K562 (cell line): ENCODE measurements around the gene PITHD1. TPM values are rescaled to one million over a fixed set of nuclear protein-coding genes. Genes with fewer than 3 reads are reported as not detected.

Source experiments
- ATAC-seq: fragments of 200-7000 bp; cut with Tn5 transposase; 3 replicates; pipeline ENCODE4 v1.9.1; 2020; ENCODE audit warnings: moderate library complexity
- BruUV-seq: library from RNA; stranded (reverse); fragments of 400-500 nt; replicated peaks from 2 replicates; lab custom pipeline; 2021; lab: Mats Ljungman, UMichigan
- CTCF ChIA-PET: fragments of 300-600 bp; formaldehyde crosslinking; extraction: SDS; loops from one replicate; lab custom pipeline; 2021; ENCODE audit warnings: low intra/inter-chr PET ratio; lab: Yijun Ruan, JAX
- POLR2A ChIA-PET: fragments of 300-600, 350-650 bp; sonication (Branson Sonifier 250); formaldehyde crosslinking; extraction: SDS; loops from one replicate; lab custom pipeline; 2021; ENCODE audit warnings: antibody characterized with exemption, inconsistent platforms; lab: Yijun Ruan, JAX
- DNase-seq, 4 experiments: peaks; one replicate each; pipeline versions ENCODE4 v3.0.0 to v3.0.0-alpha.2; 2011 to 2018; ENCODE audit warnings: low spot score in 3 of 4, mixed read lengths in 3 of 4; ENCODE audit errors: extremely low read depth in 1 of 4
- FAIRE-seq: peaks from 2 replicates; lab custom pipeline; 2011; peaks lifted over from hg19 to GRCh38; lab: Jason Lieb, UNC
- H2AFZ ChIP-seq: 2 replicates; pipeline ENCODE4 v1.6.0; 2011; ENCODE audit warnings: low read depth, low read length, control low read depth, inconsistent platforms
- H3K27ac ChIP-seq: fragments of 200-600 bp; 3 replicates; pipeline ENCODE4 v1.8.0; 2011; ENCODE audit warnings: low read depth, mild to moderate bottlenecking, control low read depth, inconsistent platforms, low read length, moderate library complexity, mixed read lengths; ENCODE audit errors: extremely low read depth
- H3K27me3 ChIP-seq, 2 experiments: fragments of 300-600 bp in 1 of 2; 2 replicates in 1 of 2; 3 replicates in 1 of 2; pipeline versions ENCODE4 v1.6.0 to v1.8.0; 2011; ENCODE audit warnings: inconsistent platforms in 2 of 2, low read length in 2 of 2, mild to moderate bottlenecking in 1 of 2, mixed read lengths in 1 of 2, moderate library complexity in 1 of 2; ENCODE audit not compliant: control insufficient read depth in 2 of 2, insufficient read depth in 2 of 2
- H3K36me3 ChIP-seq: fragments of 300-600 bp; 3 replicates; pipeline ENCODE4 v1.8.0; 2011; ENCODE audit warnings: mild to moderate bottlenecking, low read length, inconsistent platforms; ENCODE audit not compliant: control insufficient read depth, insufficient read depth
- H3K4me1 ChIP-seq, 2 experiments: fragments of 200-600 bp in 1 of 2; replicated peaks in 1 of 2; 2 replicates in 1 of 2; 3 replicates in 1 of 2; pipeline versions ENCODE4 v1.5.1 to v1.8.0; 2011; ENCODE audit warnings: inconsistent platforms in 2 of 2, low read length in 2 of 2, mild to moderate bottlenecking in 1 of 2, mixed read lengths in 1 of 2, moderate library complexity in 1 of 2; ENCODE audit not compliant: control insufficient read depth in 2 of 2, insufficient read depth in 2 of 2
- H3K4me2 ChIP-seq: 2 replicates; pipeline ENCODE4 v1.6.1; 2011; ENCODE audit warnings: low read length, control low read depth, inconsistent platforms, mixed read lengths; ENCODE audit not compliant: insufficient read depth
- H3K4me3 ChIP-seq: fragments of 200-600 bp; sonication (generic), shearing (Covaris generic); 2 replicates; pipeline ENCODE4 v1.5.1; 2016; ENCODE audit warnings: control low read depth, inconsistent platforms
- H3K79me2 ChIP-seq: fragments of 200-600 bp; 3 replicates; pipeline ENCODE4 v1.8.0; 2011; ENCODE audit warnings: low read length, inconsistent platforms; ENCODE audit not compliant: control insufficient read depth, insufficient read depth
- H3K9ac ChIP-seq, 2 experiments: 2 replicates each; pipeline versions ENCODE4 v1.6.0 to v1.6.1; 2011; ENCODE audit warnings: low read depth in 2 of 2, low read length in 2 of 2, control low read depth in 1 of 2, inconsistent platforms in 1 of 2, mild to moderate bottlenecking in 1 of 2, mixed read lengths in 1 of 2; ENCODE audit not compliant: insufficient read depth in 1 of 2
- H3K9me1 ChIP-seq: one replicate; pipeline ENCODE4 v1.6.0; 2011; ENCODE audit warnings: inconsistent platforms, mild to moderate bottlenecking, low read length, moderate library complexity; ENCODE audit not compliant: control insufficient read depth, insufficient read depth
- H3K9me3 ChIP-seq: replicated peaks from 2 replicates; pipeline ENCODE4 v1.5.1; 2011; ENCODE audit warnings: low read depth, low read length, inconsistent platforms; ENCODE audit not compliant: control insufficient read depth, insufficient read depth
- H4K20me1 ChIP-seq: replicated peaks from 2 replicates; pipeline ENCODE4 v1.6.1; 2011; ENCODE audit warnings: low read length, inconsistent platforms, mixed read lengths; ENCODE audit not compliant: control insufficient read depth, insufficient read depth
- C11orf30 ChIP-seq: fragments of 450-650 bp; IDR thresholded peaks from 2 replicates; pipeline ENCODE4 v1.6.1; 2016; ENCODE audit warnings: low read depth, mild to moderate bottlenecking
- FOXA1 ChIP-seq: fragments of 450-650 bp; IDR thresholded peaks from 2 replicates; pipeline ENCODE4 v1.6.1; 2016; ENCODE audit warnings: mild to moderate bottlenecking, borderline replicate concordance
- NFE2 ChIP-seq: IDR thresholded peaks from 2 replicates; pipeline ENCODE4 v1.6.1; 2014; ENCODE audit warnings: antibody characterized with exemption, low read depth
- PTRF ChIP-seq: fragments of 450-650 bp; IDR thresholded peaks from 2 replicates; pipeline ENCODE4 v1.6.1; 2016; ENCODE audit warnings: mild to moderate bottlenecking, missing genetic modification characterization, missing compliant biosample characterization
- SUPT5H ChIP-seq: fragments of 450-650 bp; IDR thresholded peaks from 2 replicates; pipeline ENCODE4 v1.6.1; 2016
- WGBS: fragments of 100-300 bp; shearing (Covaris generic); methylation state at CpG from one replicate; pipeline ENCODE4 v1.1.6; 2016; ENCODE audit warnings: low coverage, mixed read lengths; ENCODE audit not compliant: insufficient coverage; ENCODE audit errors: missing lambda C conversion rate; 5-methylcytosine and 5-hydroxymethylcytosine counted together
- in situ Hi-C: fragments of 300-500 bp; cut with MboI; formaldehyde crosslinking; loops from 4 replicates; pipeline ENCODE4 v1.15.0; 2018; ENCODE audit warnings: inconsistent platforms, mixed read lengths
- intact Hi-C: fragments of 100-400 bp; cut with micrococcal nuclease; formaldehyde crosslinking; loops from 2 replicates; pipeline ENCODE4 v1.14.2; 2022
- polyA plus RNA-seq, 8 experiments: library from polyadenylated mRNA; depleted of rRNA in 4 of 8; stranded (reverse) in 5 of 8; unstranded in 3 of 8; fragments of >200 nt; fragmentation: Nextera tagmentation in 2 of 8; fragmentation: Illumina TruSeq in 1 of 8; extraction: Ambion mirVana in 2 of 8; extraction: Trizol in 1 of 8; gene quantifications; 2 replicates each; pipeline versions ENCODE4 v1.2.1 to v1.2.3, GENCODE V29; 2011 to 2014; ENCODE audit warnings: inconsistent platforms in 1 of 8, missing spikeins in 1 of 8
- total RNA-seq, 7 experiments: library from RNA; depleted of rRNA in 6 of 7; stranded (reverse); fragments of >200 nt in 6 of 7; fragmentation: Illumina TruSeq in 2 of 7; extraction: Trizol in 2 of 7; gene quantifications; 2 replicates each; pipeline versions ENCODE4 v1.2.1 to v1.2.3, GENCODE V29; 2011 to 2021; ENCODE audit warnings: low replicate concordance in 1 of 7
- TF ChIP-seq, protein P1 (sequence below), 2 experiments: fragments of 450-650 bp; formaldehyde crosslinking in 1 of 2; IDR thresholded peaks; 2 replicates each; pipeline versions ENCODE4 v1.4.0 to v1.6.1; 2014 to 2020; ENCODE audit warnings: mild to moderate bottlenecking in 2 of 2, borderline replicate concordance in 1 of 2, low read depth in 1 of 2

The PITHD1 gene
- total and polyA plus RNA-seq, 9 of the 15 experiments (the other 6 are each of a cell fraction or from before 2014, with no cell fraction given): 46.5 to 175 (median 149) TPM

GRCh38 chr1:23806280-23806679 lies 28.1 kb downstream of the PITHD1 start:
- no TSS peak for BruUV-seq
- no peak overlapping the region for H3K4me2 ChIP-seq
- no peaks in the 10 kb centered on the region; the same call in 2 of the 3 replicates for H3K36me3 ChIP-seq
- H4K20me1 ChIP-seq: no peaks in the 10 kb centered on the region
- FAIRE-seq (no peak), DNase-seq (no peak), ATAC-seq (no peak)
- no peak overlapping the region for H2AFZ ChIP-seq
- in situ Hi-C loops (loop anchor here (5.0 kb wide), 1 partner anchor 101 kb away; no protein-coding TSS in a partner anchor), intact Hi-C loops (no loop called here)
- peaks cover 13 to 25% of the 10 kb centered on the region in 2 experiments for H3K4me1 ChIP-seq
- peak; percentile 15; the same call in 1 of the 2 replicates for TF ChIP-seq SUPT5H
- no peak for TF ChIP-seq FOXA1
- 0 out of 4 replicates have a peak overlapping the region, but pooled peaks of 1 of the 2 experiments have one; percentile 32 for H3K9ac ChIP-seq
- no peaks in the 10 kb centered on the region for H3K9me3 ChIP-seq
- CTCF ChIA-PET: no interaction called here
- H3K27ac ChIP-seq: no peak overlapping the region
- no peaks in the 10 kb centered on the region for H3K27me3 ChIP-seq
- POLR2A ChIA-PET: interaction anchor here (0.8 to 1.5 kb wide), 6 partner anchors 10 to 111 kb away, joined by 3 to 5 read pairs (median 4); no protein-coding TSS in a partner anchor
- no peaks in the 10 kb centered on the region for H3K9me1 ChIP-seq
- 0 out of 3 replicates have a peak, but pooled peaks cover 2% of the 10 kb centered on the region for H3K79me2 ChIP-seq
- H3K4me3 ChIP-seq: no peak overlapping the region
- 62% methylated on average over 6 of the region's 6 CpGs for WGBS

GRCh38 chr1:23807453-23807852 lies 29.2 kb downstream of the PITHD1 start:
- no peaks in the 10 kb centered on the region for H4K20me1 ChIP-seq
- POLR2A ChIA-PET: interaction anchor here (0.6 to 1.5 kb wide), 10 partner anchors 8 to 251 kb away, joined by 3 to 5 read pairs (median 4); partner anchors contain the start of gene PITHD1
- in situ Hi-C loops: loop anchor here (5.0 kb wide), 1 partner anchor 100 kb away; no protein-coding TSS in a partner anchor
- TF ChIP-seq NFE2: peak; percentile 88
- TF ChIP-seq PTRF (tag): no peak
- TF ChIP-seq, protein P1, sequence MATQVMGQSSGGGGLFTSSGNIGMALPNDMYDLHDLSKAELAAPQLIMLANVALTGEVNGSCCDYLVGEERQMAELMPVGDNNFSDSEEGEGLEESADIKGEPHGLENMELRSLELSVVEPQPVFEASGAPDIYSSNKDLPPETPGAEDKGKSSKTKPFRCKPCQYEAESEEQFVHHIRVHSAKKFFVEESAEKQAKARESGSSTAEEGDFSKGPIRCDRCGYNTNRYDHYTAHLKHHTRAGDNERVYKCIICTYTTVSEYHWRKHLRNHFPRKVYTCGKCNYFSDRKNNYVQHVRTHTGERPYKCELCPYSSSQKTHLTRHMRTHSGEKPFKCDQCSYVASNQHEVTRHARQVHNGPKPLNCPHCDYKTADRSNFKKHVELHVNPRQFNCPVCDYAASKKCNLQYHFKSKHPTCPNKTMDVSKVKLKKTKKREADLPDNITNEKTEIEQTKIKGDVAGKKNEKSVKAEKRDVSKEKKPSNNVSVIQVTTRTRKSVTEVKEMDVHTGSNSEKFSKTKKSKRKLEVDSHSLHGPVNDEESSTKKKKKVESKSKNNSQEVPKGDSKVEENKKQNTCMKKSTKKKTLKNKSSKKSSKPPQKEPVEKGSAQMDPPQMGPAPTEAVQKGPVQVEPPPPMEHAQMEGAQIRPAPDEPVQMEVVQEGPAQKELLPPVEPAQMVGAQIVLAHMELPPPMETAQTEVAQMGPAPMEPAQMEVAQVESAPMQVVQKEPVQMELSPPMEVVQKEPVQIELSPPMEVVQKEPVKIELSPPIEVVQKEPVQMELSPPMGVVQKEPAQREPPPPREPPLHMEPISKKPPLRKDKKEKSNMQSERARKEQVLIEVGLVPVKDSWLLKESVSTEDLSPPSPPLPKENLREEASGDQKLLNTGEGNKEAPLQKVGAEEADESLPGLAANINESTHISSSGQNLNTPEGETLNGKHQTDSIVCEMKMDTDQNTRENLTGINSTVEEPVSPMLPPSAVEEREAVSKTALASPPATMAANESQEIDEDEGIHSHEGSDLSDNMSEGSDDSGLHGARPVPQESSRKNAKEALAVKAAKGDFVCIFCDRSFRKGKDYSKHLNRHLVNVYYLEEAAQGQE (IDR thresholded peaks at IDR 0.05; ENCODE audit: borderline replicate concordance): no peak
- TF ChIP-seq, protein P1 (CRISPR knock-in tag; IDR thresholded peaks at IDR 0.05; ENCODE audit: low read depth): no peak
- TF ChIP-seq C11orf30: peak; percentile 92

More at GRCh38 chr1:23807453-23807852, 29.2 kb downstream of the PITHD1 start:
- Histone ChIP-seq H3K9ac (peak overlapping the region in 1 of 2 experiments; percentile 3; a peak in 1 of 4 replicates), H3K4me2 (no peak overlapping the region), H3K9me3 (no peaks in the 10 kb centered on the region), H3K36me3 (no peaks in the 10 kb centered on the region; the same call in 2 of the 3 replicates), H3K4me3 (no peak overlapping the region), H3K9me1 (no peaks in the 10 kb centered on the region), H3K27me3 (no peaks in the 10 kb centered on the region), H3K27ac (0 out of 3 replicates have a peak overlapping the region, but pooled peaks have one; percentile 4), H3K79me2 (no peaks in the 10 kb centered on the region), H2AFZ (no peak overlapping the region), H3K4me1 (peaks cover 5 to 18% of the 10 kb centered on the region in 2 experiments; a peak in 4 of 5 replicates)
- ATAC-seq (no peak; the same call in 2 of the 3 replicates), DNase-seq (peak in 1 of 4 experiments; percentile 67), FAIRE-seq (peak; percentile 55)
- intact Hi-C loops: no loop called here
- BruUV-seq: no TSS peak
- CTCF ChIA-PET: interaction anchor here (0.6 kb wide), 1 partner anchor 16 kb away, joined by 3 read pairs; no protein-coding TSS in a partner anchor
- WGBS: 8% methylated on average over 3 of the region's 3 CpGs
